Fibroblast of mammary gland (primary cell): ENCODE results near the gene FIBCD1.
"Not testable (repeated sequence)": the region's sequence is repeated elsewhere in the genome, so short reads cannot be mapped to it uniquely, and the experiment has no call there.

Experiments
- DNase-seq: peaks from one replicate; pipeline ENCODE4 v3.0.0-alpha.2; 2010; ENCODE audit warnings: low read depth
- H3K4me3 ChIP-seq: 2 replicates; pipeline ENCODE4 v1.5.1; 2011; ENCODE audit warnings: low read depth, mild to moderate bottlenecking, low read length, moderate library complexity; ENCODE audit not compliant: control insufficient read depth
- TF ChIP-seq, protein P1 (sequence below): conservative IDR thresholded peaks from 2 replicates; pipeline ENCODE4 v1.5.1; 2011; ENCODE audit warnings: low read depth, low read length, inconsistent platforms; ENCODE audit not compliant: control insufficient read depth, insufficient read depth

The FIBCD1 gene

GRCh38 chr9:130911254-130912049, 27.6 kb downstream of the FIBCD1 start:
- H3K4me3 ChIP-seq = no peak overlapping the region
- no peak for DNase-seq
- TF ChIP-seq, protein P1, sequence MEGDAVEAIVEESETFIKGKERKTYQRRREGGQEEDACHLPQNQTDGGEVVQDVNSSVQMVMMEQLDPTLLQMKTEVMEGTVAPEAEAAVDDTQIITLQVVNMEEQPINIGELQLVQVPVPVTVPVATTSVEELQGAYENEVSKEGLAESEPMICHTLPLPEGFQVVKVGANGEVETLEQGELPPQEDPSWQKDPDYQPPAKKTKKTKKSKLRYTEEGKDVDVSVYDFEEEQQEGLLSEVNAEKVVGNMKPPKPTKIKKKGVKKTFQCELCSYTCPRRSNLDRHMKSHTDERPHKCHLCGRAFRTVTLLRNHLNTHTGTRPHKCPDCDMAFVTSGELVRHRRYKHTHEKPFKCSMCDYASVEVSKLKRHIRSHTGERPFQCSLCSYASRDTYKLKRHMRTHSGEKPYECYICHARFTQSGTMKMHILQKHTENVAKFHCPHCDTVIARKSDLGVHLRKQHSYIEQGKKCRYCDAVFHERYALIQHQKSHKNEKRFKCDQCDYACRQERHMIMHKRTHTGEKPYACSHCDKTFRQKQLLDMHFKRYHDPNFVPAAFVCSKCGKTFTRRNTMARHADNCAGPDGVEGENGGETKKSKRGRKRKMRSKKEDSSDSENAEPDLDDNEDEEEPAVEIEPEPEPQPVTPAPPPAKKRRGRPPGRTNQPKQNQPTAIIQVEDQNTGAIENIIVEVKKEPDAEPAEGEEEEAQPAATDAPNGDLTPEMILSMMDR = no peak

DNA sequence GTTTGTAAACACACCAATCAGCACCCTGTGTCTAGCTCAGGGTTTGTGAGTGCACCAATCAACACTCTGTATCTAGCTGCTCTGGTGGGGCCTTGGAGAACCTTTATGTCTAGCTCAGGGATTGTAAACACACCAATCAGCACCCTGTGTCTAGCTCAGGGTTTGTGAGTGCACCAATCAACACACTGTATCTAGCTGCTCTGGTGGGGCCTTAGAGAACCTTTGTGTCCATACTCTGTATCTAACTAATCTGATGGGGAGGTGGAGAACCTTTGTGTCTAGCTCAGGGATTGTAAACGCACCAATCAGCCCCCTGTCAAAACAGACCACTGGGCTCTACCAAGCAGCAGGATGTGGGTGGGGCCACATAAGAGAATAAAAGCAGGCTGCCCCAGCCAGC, 28.4 kb downstream of the FIBCD1 start:
- not testable (repeated sequence) for H3K4me3 ChIP-seq, DNase-seq

GRCh38 chr9:130910041-130910440, 29.0 kb downstream of the FIBCD1 start:
- DNase-seq, H3K4me3 ChIP-seq: not testable (repeated sequence)

DNA sequence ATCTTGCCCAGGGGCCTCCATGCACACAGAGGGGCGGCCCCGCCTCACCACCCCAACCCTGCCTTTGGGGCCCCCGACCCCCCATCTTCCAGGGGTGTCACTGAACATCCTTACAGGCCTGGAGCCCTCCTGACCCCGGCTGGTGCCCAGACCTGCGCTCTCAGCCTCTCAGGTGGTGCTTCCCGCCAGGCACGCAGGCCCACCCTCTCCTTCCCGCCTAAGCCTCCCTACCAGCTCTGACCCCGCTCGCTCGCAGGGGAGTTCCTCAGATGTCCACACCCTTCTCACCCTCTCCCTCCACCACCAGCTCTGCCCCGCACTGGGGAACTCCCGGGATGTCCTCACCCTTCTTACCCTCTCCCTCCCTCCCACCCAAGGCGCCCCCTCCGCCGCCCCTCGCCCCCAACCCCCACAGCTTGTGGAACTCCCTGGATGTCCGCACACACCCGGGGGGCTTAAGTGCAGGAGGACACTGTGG, 30.1 kb downstream of the FIBCD1 start:
- H3K4me3 ChIP-seq = no peak overlapping the region
- DNase-seq = no peak
- TF ChIP-seq, protein P1 = no peak

DNA sequence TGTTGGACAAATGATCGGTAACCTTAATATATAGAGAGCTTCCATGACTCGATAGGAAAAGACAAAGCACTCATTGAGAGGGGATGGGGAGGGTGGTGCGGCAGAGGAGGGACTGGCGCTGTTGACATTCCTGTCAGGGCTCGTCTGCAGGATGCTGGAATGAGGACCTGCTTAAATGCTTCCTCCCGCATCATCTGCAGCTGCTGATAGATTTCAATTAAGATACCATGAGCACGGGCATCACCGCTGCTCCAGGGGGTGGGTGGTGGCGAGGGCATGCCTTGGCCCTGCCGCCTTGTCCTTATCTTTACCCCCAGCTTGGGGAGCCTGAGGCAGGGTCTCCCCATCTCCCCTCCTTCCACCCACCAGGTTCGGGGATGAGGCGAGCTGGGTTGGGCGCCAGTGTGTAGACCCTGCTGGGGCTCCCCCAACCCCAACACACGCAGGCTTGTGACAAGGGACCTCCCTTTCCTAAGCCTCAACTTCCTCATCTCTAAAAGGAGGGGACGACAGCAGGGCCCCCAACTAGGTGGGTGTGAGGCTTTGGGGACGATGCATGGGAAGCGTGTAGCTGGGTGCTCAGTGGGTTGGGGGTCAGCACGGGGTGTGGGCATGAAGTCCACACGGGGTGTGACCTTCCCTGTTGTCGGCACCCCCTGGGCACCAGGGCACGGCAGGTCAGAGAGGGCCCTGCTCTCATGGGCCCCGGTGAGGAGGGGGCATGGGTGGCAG, 30.7 kb downstream of the FIBCD1 start:
- no peak for DNase-seq
- no peak overlapping the region for H3K4me3 ChIP-seq
- TF ChIP-seq, protein P1 = no peak

DNA sequence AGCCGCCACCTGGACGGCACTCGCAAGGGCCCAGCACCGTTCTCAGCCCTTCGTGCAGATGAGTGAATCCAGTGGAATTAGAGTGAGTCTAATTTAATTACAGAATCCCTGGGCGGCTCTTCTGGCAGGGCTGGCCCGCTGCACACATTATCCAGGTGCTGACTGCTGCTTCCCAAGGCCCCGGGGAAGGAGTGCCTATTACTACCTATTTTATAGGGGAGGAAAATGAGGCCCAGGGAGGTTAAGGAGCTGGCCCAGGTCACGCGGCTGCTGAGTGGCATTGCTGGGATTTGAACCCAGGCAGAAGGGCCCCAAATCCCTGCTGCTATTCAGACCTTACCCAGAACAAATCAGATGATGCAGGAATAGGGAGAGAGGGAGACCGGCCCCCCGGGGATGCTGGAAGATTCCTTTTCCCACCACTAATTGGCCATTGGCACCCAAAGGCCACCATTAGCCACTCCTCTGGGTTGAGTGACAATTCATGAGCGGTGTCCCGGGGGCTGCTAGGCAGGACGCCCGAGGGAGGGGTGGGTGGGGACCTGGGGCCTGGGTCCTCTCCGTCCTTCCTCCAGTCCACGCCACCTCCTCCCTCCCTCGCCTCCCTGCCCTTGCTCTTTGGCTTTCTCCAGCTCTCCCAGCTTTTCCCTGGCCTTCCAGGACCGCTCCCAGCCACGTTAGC, 32.2 kb downstream of the FIBCD1 start:
- no peak overlapping the region for H3K4me3 ChIP-seq
- no peak for DNase-seq
- TF ChIP-seq, protein P1 = no peak

GRCh38 chr9:130905902-130906734, 32.9 kb downstream of the FIBCD1 start:
- DNase-seq = no peak
- H3K4me3 ChIP-seq = no peak overlapping the region
- TF ChIP-seq, protein P1 = no peak
